K562 (cell line): ENCODE data around the gene MTFR2. TPM values are rescaled to one million over a fixed set of nuclear protein-coding genes. Genes with fewer than 3 reads are reported as not detected.
A peak's percentile ranks its signal among the peaks of the same experiment; 100 is the strongest.

Experiments used
- ARHGAP35 ChIP-seq: fragments of 450-650 bp; IDR thresholded peaks from 2 replicates; pipeline ENCODE4 v1.6.1; 2018; ENCODE audit not compliant: partially characterized antibody
- MEIS2 ChIP-seq: fragments of 450-650 bp; IDR thresholded peaks from 2 replicates; pipeline ENCODE4 v1.6.1; 2014; ENCODE audit warnings: mild to moderate bottlenecking; ENCODE audit not compliant: partially characterized antibody
- MGA ChIP-seq: fragments of 450-650 bp; IDR thresholded peaks from 2 replicates; pipeline ENCODE4 v1.6.1; 2016; ENCODE audit warnings: mild to moderate bottlenecking, moderate library complexity
- NR2C2 ChIP-seq, 2 experiments: fragments of 200-800 bp in 1 of 2; sonication (Bioruptor generic) in 1 of 2; sonication (generic) in 1 of 2; formaldehyde crosslinking in 1 of 2; IDR thresholded peaks; 2 replicates each; pipeline versions ENCODE4 v1.6.1 to v1.8.0; 2016 to 2022; ENCODE audit warnings: mild to moderate bottlenecking in 1 of 2, missing compliant biosample characterization in 1 of 2, missing genetic modification characterization in 1 of 2, missing genetic modification reagents in 1 of 2
- PTBP1 ChIP-seq: fragments of 200-400 bp; formaldehyde crosslinking; IDR thresholded peaks from 2 replicates; pipeline ENCODE4 v1.6.1; 2017; ENCODE audit warnings: low read depth, low read length
- TFAP4 ChIP-seq: sonication (generic); formaldehyde crosslinking; IDR thresholded peaks from 2 replicates; pipeline ENCODE4 v1.8.0; 2022; ENCODE audit warnings: missing genetic modification reagents, mild to moderate bottlenecking, moderate library complexity, borderline replicate concordance
- ZNF318 ChIP-seq, 2 experiments: fragments of 450-650 bp; IDR thresholded peaks; 2 replicates each; pipeline ENCODE4 v1.6.1; 2016; ENCODE audit warnings: mild to moderate bottlenecking in 2 of 2, borderline replicate concordance in 1 of 2, low read depth in 1 of 2, moderate library complexity in 1 of 2
- polyA plus RNA-seq, 8 experiments: library from polyadenylated mRNA; depleted of rRNA in 4 of 8; stranded (reverse) in 5 of 8; unstranded in 3 of 8; fragments of >200 nt; fragmentation: Nextera tagmentation in 2 of 8; fragmentation: Illumina TruSeq in 1 of 8; extraction: Ambion mirVana in 2 of 8; extraction: Trizol in 1 of 8; gene quantifications; 2 replicates each; pipeline versions ENCODE4 v1.2.1 to v1.2.3, GENCODE V29; 2011 to 2014; ENCODE audit warnings: inconsistent platforms in 1 of 8, missing spikeins in 1 of 8
- total RNA-seq, 7 experiments: library from RNA; depleted of rRNA in 6 of 7; stranded (reverse); fragments of >200 nt in 6 of 7; fragmentation: Illumina TruSeq in 2 of 7; extraction: Trizol in 2 of 7; gene quantifications; 2 replicates each; pipeline versions ENCODE4 v1.2.1 to v1.2.3, GENCODE V29; 2011 to 2021; ENCODE audit warnings: low replicate concordance in 1 of 7

MTFR2 gene
- total and polyA plus RNA-seq, 9 of the 15 experiments (the other 6 are each of a cell fraction or from before 2014, with no cell fraction given) = 10.1 to 63.3 (median 45.9) TPM

GRCh38 chr6:136289327-136289578 lies 39.1 kb upstream of the MTFR2 start (continued):
- TF ChIP-seq TFAP4 (CRISPR knock-in tag) (no peak), ARHGAP35 (no peak), PTBP1 (0 out of 2 replicates have a peak, but pooled peaks have one; percentile 71), NR2C2 (CRISPR knock-in tag; IDR thresholded peaks at IDR 0.05) (no peak), NR2C2 (tag; IDR thresholded peaks at IDR 0.05) (no peak), MGA (peak; percentile 20), MEIS2 (peak; percentile 82), ZNF318 (IDR thresholded peaks at IDR 0.05; ENCODE audit: borderline replicate concordance in 1 of 2, low read depth in 1 of 2) (no peak)
